ENCODE measurements around the gene AHSA1.

- TF ChIP-seq CTCF (IDR thresholded peaks at IDR 0.05) (no peak), POLR2A (IDR thresholded peaks at IDR 0.05; ENCODE audit: low read depth) (no peak)
These were observed 18.0 kb upstream of the AHSA1 start for GRCh38 chr14:77439861-77440260.

All from esophagus muscularis mucosa (tissue), 3 donors.